GM21447 (cell line): Measurements from ENCODE around the gene E2F8.

Source experiments
- ATAC-seq: cut with Tn5 transposase; IDR thresholded peaks from one replicate; pipeline ENCODE4 v1.9.1; 2021; ENCODE audit not compliant: unreplicated experiment

Gene E2F8

DNA sequence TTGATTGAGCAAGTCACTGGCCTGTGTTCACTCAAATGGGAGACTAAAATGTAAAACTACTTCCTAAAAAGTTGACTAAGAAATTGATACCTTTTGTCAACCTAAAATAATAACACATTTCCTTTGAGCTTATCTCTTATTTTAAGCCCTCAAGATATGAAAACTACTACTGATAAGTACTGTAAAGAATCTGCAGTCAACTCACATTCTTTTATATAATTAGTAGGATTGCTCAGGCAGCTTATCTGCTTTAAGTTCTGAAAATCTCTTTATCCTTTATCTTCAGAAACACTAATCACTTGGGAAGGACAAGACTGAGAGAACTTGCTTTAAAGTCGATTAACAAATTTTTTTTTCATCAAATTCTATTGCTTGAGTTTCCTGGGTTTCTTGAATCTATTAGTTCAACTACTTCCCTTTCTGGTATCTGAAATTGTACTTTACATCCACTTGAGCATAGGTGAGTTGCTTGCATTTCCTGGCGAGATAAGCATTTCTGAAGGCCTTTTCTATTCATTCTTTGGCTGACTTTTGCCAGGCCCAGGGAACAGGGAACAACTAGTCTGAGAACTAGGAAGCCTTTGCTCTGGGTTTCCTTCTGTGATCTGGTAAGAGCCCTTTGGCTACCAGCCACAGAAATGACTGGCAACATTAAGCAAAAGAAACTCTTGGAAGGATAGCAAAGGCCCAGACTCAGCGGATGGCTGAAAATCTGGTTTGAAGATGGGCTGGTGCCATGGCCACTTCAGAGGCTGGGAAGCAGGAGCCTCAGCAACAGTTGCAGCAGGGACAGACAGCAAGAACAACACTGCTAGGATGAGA is 19.6 kb downstream of the E2F8 start:
- no peak for ATAC-seq

DNA sequence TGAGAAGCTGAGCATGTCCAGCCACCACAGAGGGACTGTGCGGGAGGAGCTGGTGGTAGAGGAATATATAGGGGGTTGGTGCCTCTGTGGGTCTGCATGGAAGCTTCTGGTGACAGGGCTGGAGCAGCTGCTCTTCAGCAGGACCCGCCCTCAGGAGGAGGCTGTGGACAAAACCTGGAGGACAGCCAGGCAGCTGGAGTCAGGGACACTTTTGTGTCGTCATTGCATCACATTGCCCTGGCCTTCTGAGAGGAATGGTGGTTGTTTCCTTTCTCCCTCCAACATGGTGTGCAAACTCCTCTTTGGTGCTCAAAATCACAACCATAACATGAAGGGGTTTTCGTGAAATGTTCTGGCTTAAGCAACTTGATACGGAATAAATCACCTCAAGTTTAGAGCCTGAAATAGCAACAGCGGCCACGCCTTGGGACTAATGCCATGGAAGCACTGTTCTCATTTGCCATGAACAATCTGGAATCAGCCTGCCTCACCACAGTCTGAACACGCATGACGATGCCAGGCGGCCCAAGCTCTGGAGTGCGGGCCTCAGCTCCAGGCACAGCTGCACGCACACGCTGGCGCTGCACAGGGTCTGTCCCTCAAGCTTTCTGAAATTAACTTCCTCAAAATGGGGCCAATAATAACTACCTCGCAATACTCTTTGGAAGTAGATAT is 21.8 kb downstream of the E2F8 start:
- no peak for ATAC-seq

DNA sequence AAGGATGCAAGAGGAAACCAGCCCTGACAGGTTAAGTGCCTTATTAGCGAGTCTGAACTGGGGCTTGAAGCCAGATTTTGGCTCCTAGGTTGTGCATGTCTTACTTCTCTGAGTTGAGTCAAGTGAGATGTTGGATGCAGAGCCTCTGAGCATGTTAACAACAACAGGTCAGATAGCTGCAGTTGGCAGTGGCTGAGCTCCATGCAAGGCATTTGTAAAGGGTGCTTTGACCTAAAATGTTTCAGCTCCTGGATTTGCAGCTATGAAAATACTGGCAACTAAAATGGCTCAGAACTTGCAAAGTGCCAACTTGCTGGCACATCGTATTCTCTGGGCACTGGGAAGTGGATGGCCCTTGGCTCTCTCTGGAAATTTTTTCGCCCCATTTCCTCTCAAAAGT is 22.5 kb downstream of the E2F8 start:
- no peak for ATAC-seq

DNA sequence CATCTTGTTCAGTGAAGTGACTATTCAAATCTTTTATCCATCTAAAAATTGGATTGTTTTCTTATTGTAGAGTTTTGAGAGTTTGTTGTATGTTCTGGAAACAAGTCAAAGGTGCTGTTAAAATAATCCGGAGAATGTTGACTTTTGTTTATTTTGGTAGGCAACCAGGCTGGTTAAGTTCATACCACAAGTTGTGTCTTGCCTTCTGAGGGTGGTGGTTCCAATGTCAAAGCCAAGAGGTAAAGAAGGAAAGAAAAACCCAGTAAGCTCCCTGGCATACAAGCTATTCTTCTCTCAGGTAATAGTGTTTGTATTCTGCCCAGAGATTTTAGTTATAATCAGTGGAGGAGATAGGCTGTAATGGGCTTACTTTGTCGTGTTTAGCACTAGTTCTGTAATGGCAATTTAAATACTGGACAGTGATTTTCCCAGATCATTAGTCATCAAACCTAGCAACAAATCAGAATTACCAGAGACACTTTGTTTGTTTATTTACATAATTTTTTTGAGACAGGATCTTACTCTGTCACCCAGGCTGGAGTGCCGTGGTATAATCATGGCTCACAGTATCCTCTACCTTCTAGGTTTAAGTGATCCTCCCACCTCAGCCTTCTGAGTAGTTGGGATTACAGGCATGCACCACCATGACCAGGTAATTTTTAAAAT is 23.9 kb downstream of the E2F8 start:
- ATAC-seq = no peak

DNA sequence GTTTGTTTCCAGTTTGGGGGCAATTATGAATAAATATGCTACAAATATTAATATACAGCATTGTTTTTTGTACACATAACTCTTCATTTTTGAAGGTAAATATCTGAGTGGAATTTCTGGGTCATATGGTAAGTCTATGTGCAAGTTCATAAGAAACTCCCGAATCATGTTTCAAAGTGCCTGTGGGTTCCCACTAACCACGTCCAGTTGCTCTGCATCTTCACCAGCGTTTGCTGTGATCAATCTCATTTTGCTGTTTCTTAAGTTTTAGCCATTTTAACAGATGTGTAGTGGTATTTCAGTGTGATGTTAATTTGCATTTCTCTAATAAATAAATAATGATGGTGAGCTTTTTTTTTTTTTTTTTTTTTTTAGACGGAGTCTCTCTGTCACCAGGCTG is 24.7 kb downstream of the E2F8 start:
- no peak for ATAC-seq

DNA sequence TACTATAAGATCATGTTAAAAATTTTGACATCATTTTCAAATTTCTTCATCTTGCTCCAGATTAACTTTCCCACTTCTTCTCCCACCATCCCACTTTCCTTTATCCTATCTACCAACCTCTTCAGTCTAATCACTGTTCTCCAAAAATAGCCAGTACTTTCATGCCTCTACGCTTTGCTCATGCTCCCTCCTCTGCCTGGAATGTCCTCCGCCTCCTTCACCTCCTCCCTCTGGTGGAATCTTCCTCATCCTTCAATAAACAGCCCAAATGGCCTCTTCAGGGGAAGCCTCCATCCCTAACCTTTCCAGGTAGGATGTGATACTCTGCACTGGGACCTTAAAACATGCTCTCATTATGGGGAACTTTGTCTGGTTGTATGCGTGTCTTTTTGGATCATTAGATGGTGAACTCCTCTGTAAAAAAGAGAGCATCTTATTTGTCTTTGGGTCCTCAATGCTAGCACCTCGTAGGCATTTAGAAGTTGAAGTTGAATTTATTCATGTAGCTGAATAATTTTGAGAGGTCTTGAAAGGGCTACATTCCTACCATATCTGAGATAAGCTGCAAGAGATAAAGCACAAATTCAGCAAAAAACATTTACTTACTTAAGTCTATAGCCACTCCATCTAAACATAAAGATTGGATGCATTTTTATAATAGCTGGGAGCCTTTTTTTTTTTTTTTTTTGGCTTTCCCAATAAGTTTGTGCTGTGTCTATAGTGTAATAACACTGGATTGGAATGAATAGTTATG is 31.0 kb downstream of the E2F8 start:
- ATAC-seq = no peak

DNA sequence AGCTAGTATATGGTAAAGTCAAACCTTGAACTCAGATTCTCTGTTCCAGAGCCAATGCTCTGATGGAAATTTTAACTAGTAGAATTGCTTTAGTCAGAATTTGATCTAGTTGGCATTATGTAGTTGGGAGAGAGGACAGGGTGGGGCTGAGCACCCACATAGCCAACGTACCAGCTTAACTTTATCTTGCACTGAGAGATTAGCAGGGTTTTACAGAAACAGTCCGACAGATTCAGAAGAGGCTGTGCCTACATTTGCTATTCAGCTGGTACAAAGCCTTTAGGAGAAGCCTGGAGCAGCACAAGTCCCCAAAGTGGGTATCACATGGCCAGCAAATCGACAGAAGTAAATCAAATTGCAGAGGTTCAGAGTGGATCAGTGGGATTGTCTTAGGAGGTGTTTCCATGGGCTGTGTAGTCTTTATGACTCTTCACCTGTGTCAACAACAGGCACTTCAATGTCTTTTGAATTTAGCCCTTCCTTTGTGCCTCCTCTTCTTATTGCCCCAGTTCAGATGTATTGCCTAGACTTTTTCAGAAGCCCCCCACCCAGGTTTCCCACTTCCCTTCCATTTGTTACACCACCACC is 31.7 kb downstream of the E2F8 start:
- ATAC-seq = no peak

DNA sequence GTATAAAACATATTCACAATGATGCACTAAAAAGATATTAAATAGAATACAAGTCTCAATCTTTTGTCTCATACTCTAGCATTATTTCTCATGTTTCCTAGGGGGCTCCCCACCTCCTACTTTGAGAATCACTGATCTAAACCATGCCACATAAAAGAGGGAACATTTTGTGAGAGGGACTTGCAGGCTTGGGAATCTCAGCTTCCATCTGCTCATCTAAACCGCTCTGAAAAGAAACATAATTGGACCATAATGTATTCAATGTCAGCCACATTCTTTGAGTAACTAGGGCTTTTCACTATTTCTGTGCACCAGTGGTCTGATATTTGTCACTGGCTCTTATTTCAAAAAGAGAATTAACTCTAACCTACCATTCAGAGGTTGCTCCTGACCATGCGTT is 32.6 kb downstream of the E2F8 start:
- ATAC-seq = no peak

DNA sequence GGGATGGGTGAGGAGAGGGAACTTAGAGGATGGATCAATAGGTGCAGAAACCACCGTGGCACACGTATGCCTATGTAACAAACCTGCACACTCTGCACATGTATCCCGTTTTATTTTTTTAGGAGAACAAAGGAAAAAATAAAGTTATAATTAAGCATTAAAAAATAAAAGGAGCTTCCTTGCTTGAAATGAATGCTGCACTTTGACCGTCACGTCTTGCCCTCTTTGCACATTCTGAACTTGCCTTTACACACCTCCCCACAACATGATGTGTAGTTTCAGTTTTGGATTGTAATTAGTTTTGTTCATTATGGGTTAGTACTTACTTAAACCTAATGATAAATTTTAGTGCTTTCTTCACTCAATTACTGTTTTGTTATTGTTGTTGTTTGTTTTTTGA is 35.9 kb downstream of the E2F8 start:
- no peak for ATAC-seq

DNA sequence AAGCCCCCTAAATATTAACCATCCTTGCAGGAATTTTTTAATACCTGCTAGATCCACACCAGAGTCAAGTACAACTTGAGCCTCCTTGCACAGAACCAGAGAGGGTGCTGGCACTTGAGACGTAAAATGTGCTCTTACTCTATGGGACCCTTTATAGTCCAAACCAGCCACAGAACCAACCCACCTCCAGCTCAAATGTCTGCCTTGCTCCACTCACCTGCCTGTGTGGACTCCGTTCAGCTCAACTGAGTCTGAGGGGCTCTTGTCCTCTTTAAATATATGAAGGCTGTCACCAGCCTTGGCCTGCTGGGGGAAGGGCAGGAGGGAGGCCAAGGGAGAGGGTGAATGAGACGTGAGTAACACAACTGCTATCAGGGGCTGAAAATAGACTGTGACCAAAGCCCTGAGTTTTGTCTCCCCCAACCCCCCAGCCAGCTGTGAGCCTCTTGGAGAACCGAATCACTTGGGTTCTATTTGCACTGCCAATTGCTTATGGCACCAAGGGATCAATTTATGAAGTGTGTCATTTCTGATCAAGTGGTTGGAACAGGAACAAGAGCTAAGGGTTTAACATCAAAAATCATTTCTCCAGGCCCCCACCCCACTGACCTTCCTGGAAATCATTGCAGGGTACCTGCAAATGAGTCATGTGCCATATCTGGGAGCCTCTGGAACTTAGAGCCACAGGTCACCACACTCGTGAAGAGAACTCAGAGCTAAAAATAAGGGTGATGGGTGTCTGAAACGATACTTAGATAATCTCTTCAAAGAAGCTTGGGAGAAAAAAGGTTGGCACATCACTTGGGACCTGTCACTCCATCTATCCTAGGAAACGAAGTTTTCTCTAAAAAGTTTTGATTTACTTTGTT is 38.8 kb downstream of the E2F8 start, which contains the start of gene CSRP3:
CSRP3 (minus strand) TSS at position 247 of the 869 bp plus-strand sequence. CDS start 9,535 bp downstream, outside the sequence.
- ATAC-seq = no peak

DNA sequence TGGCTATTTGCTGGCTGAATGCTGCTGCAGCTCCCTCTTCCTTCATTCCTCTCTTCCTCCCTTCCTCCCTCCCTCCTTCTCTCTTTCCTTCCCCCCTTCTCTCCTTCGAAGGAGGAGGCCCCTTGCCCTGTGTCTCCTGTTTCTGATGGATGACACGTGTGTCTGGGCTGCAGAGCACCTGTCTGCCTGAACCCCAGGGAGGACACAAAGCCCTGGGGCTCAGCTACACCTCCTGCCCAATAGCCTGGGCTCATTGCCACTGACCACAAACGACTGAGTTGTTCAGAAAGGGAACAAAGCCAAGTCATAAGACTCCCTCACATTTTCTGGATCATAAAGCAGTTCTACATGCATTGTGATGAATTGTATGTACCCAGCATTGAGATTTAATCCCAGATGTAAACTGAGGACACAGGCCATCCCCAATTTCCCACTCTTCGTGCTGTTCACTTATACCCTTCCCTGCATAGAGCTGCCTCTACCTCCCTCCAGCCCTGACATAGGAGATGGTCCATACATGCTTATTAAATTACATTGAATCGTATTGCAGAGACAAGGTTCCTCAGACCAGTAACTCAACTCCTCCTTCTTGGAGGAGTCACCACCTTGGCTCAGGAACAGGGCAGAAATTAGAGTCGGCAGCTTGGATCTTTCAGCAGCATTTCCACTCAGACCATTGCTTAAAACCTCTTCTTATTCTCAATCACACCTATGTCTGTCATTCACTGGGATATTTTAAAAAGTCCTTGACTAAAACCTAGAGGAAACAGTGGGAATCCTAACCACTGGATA is 40.1 kb downstream of the E2F8 start:
- no peak for ATAC-seq

DNA sequence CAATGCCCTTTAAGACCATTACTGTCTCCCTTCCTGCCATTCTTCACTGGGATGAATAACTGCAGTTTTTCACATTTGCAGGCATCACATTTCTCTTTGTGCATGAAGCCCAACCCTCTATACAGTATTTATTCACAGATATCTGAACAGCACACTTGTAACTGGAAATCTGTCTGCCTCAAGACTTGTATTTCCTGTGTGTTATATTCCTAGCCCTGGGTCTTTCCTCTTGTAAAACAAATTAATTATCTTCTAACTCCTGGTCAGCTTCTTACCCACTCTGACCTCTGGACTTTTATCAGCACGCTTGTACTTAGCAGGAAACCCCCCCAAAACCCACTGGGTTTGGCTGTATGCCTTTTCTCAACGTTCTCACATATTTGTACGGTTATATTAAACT is 41.0 kb downstream of the E2F8 start:
- no peak for ATAC-seq

DNA sequence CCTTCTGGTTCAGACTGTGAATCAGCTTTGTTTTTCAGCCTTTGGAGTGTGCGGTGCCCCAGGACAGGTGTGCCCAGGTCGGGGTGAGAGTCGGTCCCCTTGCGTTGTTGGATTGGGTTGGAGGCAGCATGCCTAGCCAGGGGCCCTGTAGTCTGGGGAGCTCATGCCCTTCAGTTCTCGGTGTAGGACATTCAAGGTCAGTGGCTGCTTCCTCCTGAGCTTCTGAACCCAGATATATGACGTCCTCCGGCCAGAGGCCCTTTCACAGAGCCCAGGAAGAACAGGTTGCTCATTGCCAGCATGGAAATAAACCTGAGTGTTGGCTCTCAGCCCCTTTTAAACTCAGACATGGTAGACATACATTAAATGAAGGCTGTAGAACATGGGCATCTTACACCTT is 41.7 kb downstream of the E2F8 start:
- no peak for ATAC-seq

DNA sequence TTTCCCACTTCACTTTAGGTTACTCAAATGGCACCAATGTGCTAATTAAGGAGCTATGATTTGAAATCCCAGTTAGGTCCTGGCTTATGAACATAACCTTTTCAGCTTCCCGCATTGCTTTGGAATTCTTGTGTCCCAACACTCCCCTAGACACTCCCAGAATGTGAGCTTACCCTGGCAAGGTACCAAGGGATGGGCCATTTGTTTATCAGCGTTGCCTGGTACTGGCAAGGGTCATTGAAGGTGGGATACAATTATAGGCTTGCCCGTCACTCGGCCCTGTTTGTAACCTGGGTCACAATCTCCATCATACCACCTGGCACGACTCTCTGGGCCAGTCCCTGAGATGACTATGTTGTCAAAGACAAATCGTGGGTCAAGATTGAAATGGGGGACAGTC is 44.3 kb downstream of the E2F8 start:
- no peak for ATAC-seq

DNA sequence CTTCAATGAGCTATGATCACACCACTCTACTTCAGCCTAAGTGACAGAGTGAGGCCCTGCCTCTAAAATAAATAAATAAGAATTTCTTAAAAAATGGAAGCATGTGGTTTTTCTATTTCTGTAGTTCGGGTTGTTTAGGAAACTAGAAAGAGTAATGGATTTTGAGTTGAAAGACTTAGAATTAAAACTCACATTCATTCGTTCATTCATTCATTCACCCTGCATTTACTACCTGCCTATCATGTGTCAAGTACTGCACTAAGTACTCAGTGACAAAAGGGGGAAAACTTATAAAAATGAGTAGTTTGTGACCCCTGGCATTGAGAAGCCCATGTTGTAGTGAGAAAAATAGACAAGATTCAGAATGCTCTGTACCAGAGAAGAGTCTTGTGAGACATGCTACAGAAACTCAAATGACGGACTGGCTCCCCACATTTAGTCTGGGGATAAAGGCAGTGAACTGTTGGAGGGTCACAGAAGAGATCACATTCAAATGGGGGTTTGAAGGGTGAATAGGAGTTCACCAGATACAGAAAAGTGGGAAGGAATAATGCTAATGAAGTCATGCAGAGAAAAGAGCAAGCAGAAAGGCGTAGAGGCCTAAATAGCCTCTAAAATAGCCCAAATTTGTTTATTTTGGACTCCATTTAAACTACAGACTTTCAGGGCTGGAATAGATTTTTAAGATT is 46.0 kb downstream of the E2F8 start:
- ATAC-seq = no peak

DNA sequence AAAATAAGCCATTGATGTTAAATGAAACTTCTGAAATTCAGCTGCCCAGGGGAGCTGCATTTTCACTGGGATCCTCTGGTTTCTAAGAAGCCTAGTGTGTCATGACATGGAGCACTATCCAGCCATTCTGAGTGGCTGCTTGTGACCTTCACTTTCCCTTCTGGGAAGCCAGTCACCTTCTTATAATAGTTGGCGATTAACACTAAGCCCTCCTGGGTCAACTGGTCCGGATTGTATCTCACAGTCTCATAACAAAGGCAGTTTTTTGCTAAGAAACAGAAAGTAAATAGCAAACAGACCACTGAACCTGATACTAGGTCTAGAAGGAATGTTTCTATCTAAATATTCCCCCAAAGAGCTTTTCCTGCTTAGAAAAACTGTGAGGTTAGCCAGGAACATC is 46.8 kb downstream of the E2F8 start:
- no peak for ATAC-seq

DNA sequence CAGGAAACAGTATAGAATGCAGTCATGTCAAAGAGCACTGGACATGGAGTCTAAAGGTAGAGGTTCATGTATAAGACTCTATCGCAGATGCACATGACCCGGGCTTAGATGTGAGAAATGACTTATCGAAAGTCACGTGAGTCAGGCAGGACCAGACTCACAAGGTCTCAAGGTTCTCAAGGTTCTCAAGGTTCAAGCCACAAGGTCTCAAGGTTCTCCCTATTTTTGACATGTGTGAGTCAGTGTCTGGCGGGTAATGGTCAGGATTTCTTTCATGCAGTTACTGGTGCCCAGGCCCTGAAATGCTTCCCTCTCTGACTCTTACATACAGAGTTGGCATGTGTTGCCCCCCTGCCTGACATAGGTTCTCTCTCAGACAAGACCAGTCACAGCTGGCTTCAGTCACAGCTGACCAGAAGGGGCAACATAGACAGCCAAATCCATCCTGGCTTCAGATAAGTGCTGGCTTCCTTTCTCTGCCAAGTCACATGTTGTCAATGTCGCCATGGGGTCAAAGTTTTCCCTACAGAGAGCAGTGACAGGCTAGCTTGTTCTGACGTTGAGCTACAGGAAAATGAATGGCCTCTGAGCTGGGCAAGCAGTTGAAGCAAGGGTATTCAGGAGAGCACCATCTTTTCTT is 49.1 kb downstream of the E2F8 start:
- ATAC-seq = no peak

DNA sequence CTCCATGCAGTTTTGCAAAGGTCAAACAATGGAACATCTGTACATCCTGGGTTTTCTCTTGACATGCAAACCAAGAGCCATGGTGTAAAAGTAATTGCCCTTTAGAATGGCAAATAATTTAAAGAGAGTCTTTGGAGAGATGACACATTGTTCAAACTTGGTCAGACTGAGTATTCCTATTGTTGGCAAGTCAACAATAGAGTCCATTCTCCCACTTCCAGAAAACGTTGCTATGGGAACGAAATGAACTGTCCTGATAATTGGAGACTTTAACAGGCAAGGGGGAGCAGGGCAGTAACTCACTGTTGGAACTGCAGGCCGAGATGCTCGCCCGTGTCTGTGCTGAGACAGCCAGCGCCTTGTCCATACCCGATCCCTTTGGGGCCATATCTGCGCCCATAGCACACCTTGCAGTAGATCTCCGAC is 52.9 kb downstream of the E2F8 start:
- no peak for ATAC-seq
